Fibroblast of villous mesenchyme (primary cell): ENCODE results near the gene TTC24. TPM values are rescaled to one million over a fixed set of nuclear protein-coding genes. Genes with fewer than 3 reads are reported as not detected.

Experiments used
- DNase-seq: peaks from one replicate; pipeline ENCODE4 v3.0.0-alpha.2; 2010; ENCODE audit warnings: low read depth
- H3K4me3 ChIP-seq: 2 replicates; pipeline ENCODE4 v1.5.1; 2011; ENCODE audit warnings: low read depth, mild to moderate bottlenecking, low read length
- total RNA-seq: library from RNA; depleted of rRNA; stranded (reverse); fragments of >200 nt; gene quantifications from 2 replicates; pipeline ENCODE4 v1.2.3, GENCODE V29; 2012
- TF ChIP-seq, protein P1 (sequence below): IDR thresholded peaks from 2 replicates; pipeline ENCODE4 v1.5.1; 2012; ENCODE audit warnings: low read depth, mild to moderate bottlenecking, low read length; ENCODE audit not compliant: insufficient read depth

The TTC24 gene
- total RNA-seq, result not detected in 2 replicates

DNA sequence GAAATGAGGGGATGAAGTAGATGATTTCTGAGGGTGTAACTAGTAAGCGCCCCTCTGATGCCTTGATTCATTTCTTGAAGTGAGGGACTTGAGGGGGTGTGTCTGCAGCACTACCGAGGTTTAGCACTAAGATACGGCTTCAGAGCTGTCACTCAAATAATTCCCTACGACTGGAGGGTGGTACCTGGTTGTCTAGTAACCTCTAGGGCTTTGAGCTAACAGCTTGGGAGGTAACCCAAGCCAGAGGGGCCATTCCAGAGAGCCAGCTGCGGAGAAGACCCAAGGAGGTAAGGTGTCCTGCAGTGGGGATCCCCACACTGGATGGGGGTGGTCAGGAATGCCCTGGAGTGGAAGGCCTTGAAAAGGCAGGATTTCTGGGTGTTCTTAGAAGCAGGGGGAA is at the start of gene TTC24:
TTC24 (plus strand) TSS at position 252 of the 400 bp plus-strand sequence. CDS start 1,642 bp downstream, outside the sequence.
- TF ChIP-seq, protein P1, sequence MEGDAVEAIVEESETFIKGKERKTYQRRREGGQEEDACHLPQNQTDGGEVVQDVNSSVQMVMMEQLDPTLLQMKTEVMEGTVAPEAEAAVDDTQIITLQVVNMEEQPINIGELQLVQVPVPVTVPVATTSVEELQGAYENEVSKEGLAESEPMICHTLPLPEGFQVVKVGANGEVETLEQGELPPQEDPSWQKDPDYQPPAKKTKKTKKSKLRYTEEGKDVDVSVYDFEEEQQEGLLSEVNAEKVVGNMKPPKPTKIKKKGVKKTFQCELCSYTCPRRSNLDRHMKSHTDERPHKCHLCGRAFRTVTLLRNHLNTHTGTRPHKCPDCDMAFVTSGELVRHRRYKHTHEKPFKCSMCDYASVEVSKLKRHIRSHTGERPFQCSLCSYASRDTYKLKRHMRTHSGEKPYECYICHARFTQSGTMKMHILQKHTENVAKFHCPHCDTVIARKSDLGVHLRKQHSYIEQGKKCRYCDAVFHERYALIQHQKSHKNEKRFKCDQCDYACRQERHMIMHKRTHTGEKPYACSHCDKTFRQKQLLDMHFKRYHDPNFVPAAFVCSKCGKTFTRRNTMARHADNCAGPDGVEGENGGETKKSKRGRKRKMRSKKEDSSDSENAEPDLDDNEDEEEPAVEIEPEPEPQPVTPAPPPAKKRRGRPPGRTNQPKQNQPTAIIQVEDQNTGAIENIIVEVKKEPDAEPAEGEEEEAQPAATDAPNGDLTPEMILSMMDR, result no peak
- no peak within 1 kb of the TSS for H3K4me3 ChIP-seq
- DNase-seq, result no peak

DNA sequence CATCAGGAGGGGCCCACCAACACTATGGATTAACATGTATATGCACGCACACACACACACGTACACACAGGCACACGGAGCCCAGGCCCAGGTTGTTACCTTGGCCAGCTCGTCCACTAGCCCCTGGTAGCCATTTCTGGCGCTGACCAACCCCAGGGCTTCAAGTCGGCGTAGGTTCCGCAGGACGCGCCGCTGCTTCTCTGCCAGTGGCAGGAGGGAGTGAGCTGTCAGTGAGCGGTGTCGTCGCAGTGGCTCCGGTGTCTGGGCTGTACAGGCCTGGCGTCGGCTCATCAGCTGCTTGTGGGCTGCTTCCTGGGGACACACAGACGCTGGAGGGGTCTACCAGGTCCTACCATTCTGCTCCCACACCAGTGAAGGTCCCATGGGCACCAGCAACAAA is 49.5 kb upstream of the TTC24 start:
- DNase-seq, result no peak
- TF ChIP-seq, protein P1, result no peak
- no peak overlapping the region for H3K4me3 ChIP-seq

DNA sequence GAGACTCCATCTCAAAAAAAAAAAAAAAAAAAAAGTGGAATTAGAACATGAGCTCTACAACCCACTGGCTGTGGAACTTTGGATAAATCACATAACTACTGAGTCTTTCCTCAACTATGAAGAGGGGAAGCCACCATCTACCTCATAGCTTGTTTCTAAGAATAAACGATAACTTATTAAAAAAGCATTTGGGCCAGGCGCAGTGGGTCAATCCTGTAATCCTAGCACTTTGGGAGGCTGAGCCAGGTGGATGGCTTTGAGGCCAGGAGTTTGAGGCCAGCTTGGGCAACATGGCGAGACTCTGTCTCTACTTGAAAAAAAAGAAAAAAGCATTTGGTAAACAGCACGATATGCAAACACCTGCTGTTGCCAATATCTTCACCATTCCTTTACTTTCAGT is 47.1 kb upstream of the TTC24 start:
- TF ChIP-seq, protein P1, result no peak
- DNase-seq, result no peak
- H3K4me3 ChIP-seq, result no peak overlapping the region

DNA sequence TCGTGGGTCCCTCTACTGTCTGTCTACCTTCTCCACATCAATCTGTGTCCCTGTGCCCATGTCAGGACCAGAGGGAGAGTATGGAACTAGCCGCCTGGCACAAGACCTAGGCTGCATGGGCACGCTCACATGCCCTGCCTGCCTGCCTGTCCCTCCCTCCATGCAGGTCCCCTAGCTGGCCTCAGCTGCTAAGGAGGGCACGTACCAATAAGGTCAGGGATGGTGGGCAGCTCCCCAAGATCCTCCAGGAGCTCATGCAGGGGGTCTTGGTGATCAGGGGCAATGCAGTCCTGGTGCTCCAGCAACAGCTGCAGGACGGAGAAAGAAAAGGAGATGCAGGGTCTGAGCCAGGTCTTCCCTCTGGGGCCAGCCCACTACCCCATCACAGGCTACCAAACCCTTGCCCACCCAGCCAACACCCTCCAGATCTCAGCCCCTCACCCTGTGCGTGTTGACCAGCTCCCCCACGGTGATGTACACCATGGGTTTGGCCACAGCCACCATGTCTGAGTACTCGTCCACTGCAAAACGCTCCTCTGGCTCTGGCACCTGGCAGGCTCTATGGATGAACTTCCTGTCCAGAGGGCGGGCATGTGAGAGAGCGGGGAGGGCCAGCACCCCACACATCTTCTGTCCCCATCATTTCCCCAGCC is 45.8 kb upstream of the TTC24 start:
- TF ChIP-seq, protein P1, result no peak
- no peak overlapping the region for H3K4me3 ChIP-seq
- DNase-seq, result no peak

DNA sequence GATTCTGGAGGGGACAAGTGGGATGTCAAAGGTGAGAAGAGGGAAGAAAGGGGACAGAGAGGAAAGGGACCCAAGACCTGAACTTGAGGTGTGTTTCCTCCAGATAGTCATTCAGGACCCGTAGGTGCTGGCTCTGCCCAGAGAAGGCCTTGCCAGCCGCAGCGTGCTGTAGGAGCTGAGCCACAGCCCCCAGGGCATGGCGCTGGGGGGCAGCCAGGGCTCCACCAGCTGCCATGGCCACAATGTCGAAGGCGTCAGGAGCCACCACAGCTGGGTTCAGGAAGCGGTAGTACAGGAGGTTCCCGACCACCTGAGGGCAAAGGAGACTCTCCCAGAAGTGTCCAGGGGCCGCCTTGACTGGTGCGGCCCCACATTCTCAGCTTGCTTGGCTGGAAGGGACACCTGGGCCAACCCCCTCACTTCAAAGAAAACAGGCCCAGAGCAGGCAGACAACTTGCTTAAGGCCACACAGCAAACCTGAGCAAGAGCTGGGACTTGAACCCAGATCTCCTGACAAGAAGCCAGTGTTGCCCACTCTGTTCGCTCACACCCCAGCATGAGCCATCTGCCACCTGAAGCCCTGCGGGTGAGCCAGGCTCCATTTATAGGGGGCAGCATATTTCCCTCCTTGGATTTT is 45.0 kb upstream of the TTC24 start:
- H3K4me3 ChIP-seq, result no peak overlapping the region
- TF ChIP-seq, protein P1, result no peak

DNA sequence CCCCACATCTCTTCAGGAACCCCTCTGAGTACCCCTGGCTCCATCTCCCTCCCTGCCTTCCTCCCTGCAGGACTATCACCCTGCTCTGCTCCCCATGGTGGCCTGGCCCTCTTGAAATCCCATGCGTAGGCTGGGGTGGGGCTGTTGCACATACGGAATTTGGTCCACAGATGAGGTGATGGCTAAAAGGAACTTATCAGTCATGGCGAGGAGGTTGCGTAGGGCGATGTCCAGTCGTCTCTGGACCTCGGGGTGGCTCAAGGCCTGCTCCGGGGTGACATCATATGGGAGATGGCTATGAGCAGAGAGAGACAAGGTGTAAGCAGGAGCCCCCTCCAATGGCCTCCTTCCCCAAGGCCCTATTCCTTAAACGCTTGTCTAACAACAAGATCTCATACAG is 42.5 kb upstream of the TTC24 start:
- TF ChIP-seq, protein P1, result no peak
- H3K4me3 ChIP-seq, result no peak overlapping the region
- no peak for DNase-seq

More for the DNA sequence above, 45.0 kb upstream of the TTC24 start:
- no peak for DNase-seq
